ENCODE data around the gene NT5C3B. TPM values are rescaled to one million over a fixed set of nuclear protein-coding genes. Genes with fewer than 3 reads are reported as not detected.

The NT5C3B gene
- total RNA-seq, 1 experiment from 2014 or later, result 118 TPM

GRCh38 chr17:41873559-41874292 lies 37.7 kb upstream of the NT5C3B start:
- POLR2A ChIA-PET, result no interaction called here
- ATAC-seq (no peak), DNase-seq (ENCODE audit: low read depth, low spot score) (no peak)
- H3K9me3 ChIP-seq (ENCODE audit: control insufficient read depth, insufficient read depth, low read depth, low read length), result no peaks in the 10 kb centered on the region
- TF ChIP-seq POLR2AphosphoS5 (IDR thresholded peaks at IDR 0.05; ENCODE audit: low read depth, low read length), result no peak
- TF ChIP-seq SIN3A (IDR thresholded peaks at IDR 0.05; ENCODE audit: borderline replicate concordance, insufficient read depth, low read depth, low read length), result no peak
- no peak for TF ChIP-seq REST (IDR thresholded peaks at IDR 0.05; ENCODE audit: insufficient read depth in 1 of 2, low read depth in 2 of 2, low read length in 1 of 2)
- TF ChIP-seq CTCF (IDR thresholded peaks at IDR 0.05), result no peak
- no peak for TF ChIP-seq TCF7L2 (IDR thresholded peaks at IDR 0.05; ENCODE audit: low read depth, low read length)
- no peak overlapping the region for H3K4me3 ChIP-seq (ENCODE audit: low read depth in 2 of 2, low read length in 2 of 2)
- H3K4me1 ChIP-seq (ENCODE audit: control insufficient read depth, insufficient read depth, low read length), result no peaks in the 10 kb centered on the region
- CTCF ChIA-PET, result no interaction called here
- BruUV-seq (replicated peaks), result no TSS peak
- H3K27me3 ChIP-seq (ENCODE audit: control insufficient read depth, insufficient read depth, low read length), result no peaks in the 10 kb centered on the region
- in situ Hi-C loops (cut with HindIII; ENCODE audit: low pct_unique_long_range_greater_than_20kb, low sequenced_read_pairs) (no loop called here), intact Hi-C loops (cut with micrococcal nuclease; ENCODE audit: unreplicated experiment) (no loop called here)
- peaks cover 4% of the 10 kb centered on the region for H3K36me3 ChIP-seq (ENCODE audit: control insufficient read depth, insufficient read depth, low read length)
- no peak overlapping the region for H3K27ac ChIP-seq (ENCODE audit: low read length)

- TF ChIP-seq TCF7L2 (IDR thresholded peaks at IDR 0.05; ENCODE audit: low read depth, low read length) (no peak), CTCF (IDR thresholded peaks at IDR 0.05) (no peak), POLR2AphosphoS5 (IDR thresholded peaks at IDR 0.05; ENCODE audit: low read depth, low read length) (no peak), REST (IDR thresholded peaks at IDR 0.05; ENCODE audit: insufficient read depth in 1 of 2, low read depth in 2 of 2, low read length in 1 of 2) (no peak), SIN3A (IDR thresholded peaks at IDR 0.05; ENCODE audit: borderline replicate concordance, insufficient read depth, low read depth, low read length) (no peak)
- Histone ChIP-seq H3K4me3 (ENCODE audit: low read depth in 2 of 2, low read length in 2 of 2) (no peak overlapping the region), H3K4me1 (ENCODE audit: control insufficient read depth, insufficient read depth, low read length) (no peaks in the 10 kb centered on the region), H3K27ac (ENCODE audit: low read length) (no peak overlapping the region), H3K9me3 (ENCODE audit: control insufficient read depth, insufficient read depth, low read depth, low read length) (no peaks in the 10 kb centered on the region), H3K27me3 (ENCODE audit: control insufficient read depth, insufficient read depth, low read length) (no peaks in the 10 kb centered on the region), H3K36me3 (ENCODE audit: control insufficient read depth, insufficient read depth, low read length) (no peaks in the 10 kb centered on the region; the same call in 1 of the 2 replicates)
- DNase-seq (ENCODE audit: low read depth, low spot score), result no peak
- BruUV-seq (replicated peaks), result no TSS peak
- in situ Hi-C loops (cut with HindIII; ENCODE audit: low pct_unique_long_range_greater_than_20kb, low sequenced_read_pairs) (no loop called here), intact Hi-C loops (cut with micrococcal nuclease; ENCODE audit: unreplicated experiment) (no loop called here)
- no peak for ATAC-seq
- CTCF ChIA-PET, result no interaction called here
- POLR2A ChIA-PET, result no interaction called here
These were observed 35.8 kb upstream of the NT5C3B start for GRCh38 chr17:41871789-41872188.
